ENCODE data around the gene INPP4B.
A peak's percentile ranks its signal among the peaks of the same experiment; 100 is the strongest.

The INPP4B gene

DNA sequence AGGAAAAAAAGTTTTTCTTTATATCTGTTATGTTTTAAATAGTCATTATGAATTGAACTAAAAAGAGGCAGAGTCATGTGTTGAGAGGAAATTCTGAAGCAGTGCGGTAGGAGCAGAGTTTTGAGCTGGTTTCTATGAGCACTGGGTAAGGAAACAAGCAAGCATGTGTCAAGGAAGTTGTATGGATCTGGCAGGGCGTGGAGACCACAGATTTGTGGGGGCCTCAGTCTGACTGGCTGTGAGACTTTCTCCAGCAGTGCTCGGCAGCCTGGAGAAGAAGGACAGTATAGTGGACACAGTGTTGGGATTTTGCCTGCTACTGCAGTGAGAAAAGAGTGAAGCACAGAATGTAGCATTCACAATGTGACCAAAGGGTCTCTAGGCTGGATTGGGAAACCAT lies 399.1 kb downstream of the INPP4B start:
- no peak for DNase-seq

DNA sequence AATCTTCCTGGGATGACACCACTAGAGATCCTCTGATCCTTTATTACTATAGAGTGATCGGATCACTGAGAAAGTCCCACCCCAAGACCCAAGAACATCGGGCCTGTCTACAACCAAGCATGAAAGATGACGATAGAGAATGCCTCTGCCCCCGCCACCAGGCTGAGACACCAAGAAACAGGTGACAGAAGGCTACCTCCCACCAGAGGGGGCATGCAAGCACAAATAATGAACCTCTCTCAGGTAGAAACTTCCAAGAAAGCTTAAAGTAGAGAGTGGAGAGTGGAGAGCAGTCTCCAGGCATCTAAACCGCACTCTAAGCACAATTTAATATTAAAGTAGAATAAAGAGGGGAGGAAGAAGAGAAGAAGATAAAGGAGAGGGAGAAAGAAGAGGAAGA lies 402.6 kb downstream of the INPP4B start:
- DNase-seq: no peak

DNA sequence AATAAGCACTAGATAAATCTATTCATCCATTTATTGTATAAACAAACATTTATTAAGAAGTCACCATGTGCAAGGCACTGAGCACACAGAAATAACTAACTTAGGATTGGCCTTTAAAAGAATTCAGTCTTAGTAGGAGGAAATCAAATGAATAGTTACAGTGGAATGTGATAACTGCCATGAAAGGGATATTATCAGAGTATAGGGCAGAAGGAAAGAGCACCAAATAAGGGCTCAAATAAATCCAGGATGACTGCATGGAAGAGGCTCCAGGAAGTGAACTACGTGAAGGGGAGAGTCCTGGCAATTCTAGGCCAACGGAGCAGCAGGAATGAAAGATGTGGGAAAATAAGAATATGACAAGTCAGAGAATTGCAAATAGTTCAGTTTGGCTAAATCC lies 406.0 kb downstream of the INPP4B start:
- DNase-seq: no peak

DNA sequence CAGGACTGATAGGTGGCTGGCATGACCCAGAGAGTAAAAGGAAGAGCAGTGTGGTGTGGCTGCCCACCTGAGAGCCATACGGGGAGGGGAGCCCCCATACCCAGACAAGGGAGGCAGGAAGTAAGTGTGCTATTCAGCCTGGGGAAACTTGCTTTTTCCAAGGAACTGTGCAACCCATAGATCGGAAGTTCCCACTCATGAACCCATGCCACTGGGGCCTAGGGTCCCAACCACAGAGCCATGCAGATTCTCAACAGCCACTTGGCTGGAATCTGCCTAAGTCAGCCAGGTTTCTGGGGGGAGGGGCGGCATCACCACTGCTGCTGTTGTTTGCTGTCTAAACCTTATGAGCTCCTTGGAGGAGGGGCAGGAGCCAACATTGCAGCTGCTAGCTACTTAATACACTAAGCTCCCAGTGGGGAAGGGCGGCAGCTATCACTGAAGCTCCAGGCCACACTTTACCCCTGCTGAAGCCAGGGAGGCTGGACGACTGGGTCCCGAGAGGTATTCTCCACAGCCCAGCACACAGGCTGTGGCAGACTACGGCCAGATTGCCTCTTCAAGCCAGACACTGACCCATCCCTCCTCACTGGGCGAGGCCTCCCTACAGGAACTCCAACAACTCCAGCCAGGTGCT lies 410.4 kb downstream of the INPP4B start:
- DNase-seq: no peak

DNA sequence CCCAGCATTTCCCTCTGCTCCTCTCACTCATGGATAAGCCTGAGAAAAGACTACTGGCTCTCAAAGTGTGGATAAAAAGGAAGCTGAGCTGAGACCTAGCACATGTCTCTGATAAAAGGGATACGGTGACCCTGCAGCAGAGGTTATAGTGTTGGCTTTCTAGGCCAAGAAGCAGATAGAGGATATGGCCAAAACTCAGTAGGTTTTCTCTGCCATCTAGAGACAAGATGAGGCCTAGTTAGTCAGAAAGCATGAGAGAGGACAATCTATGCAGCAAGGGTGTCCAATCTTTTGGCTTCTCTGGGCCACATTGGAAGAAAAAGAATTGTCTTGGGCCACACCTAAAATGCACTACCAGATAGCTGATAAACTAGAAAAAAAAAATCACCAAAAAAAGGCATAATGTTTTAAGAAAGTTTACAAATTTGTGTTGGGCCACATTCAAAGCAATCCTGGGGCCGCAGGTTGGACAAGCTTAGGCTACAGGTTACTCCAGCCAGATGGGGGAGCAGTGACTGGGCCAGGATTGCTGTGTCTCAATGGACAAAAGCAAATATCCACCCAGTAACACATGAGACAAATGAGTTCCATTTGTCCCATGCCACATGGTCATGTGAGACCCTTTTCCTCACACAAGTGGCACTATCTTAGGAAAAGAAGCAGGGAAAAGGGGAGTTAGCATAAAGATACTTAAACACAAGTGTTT lies 411.4 kb downstream of the INPP4B start:
- DNase-seq: no peak

DNA sequence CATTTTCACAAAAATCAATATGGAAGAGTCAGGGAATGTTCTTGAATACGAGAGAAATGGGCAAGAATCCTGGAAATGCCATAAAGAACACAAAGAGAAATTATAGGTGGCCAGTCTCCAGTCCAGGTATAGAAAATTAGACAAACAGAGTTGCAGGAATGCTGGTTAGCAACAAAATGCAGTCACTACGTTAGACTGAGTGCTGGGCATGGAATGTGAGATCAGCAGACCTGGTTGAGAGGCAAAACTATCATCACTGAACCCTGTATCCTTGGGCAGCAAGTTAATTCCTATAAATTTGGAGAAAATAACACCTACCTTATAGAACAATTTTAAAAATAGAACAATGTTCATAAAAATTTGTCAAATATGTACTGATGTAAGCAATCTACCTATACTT lies 417.4 kb downstream of the INPP4B start:
- DNase-seq: no peak

DNA sequence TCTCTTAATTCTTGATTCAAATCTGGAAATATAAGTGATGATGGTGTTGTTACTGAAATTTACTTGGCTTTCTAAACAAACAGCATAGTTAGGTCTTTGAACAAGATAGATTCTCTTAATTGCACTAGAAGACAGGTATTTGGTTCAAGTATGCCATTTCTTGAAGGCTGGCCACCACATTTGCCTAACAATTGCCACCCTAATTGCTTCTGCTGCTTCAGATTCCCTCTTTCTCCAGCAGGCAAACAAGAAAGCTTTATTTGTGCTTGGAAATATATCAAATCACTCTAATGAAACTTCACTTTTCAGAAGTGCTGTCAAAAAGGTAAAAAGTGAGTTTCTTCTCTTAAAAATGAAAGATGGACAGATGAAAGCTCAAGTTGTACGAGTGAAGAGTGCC lies 418.6 kb downstream of the INPP4B start:
- no peak for DNase-seq

DNA sequence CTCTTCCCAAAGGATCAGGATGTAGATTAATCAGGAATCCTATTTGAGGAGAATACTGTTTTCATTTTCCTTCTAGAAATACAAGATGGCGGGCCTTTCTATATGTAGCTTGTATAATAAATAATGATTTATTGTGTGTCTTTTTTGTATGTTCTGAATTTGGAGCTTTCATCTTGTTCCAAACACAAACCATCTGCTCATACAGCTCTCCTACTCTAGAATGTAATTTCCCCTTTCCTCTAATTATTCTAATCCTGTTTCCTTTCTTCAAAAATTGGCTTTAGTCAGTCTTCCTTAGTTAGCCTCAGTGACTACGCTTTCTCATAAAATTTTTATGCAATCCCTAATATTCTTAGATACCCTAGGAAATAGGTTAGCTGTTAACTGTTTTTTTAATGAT lies 422.2 kb downstream of the INPP4B start:
- DNase-seq: no peak

DNA sequence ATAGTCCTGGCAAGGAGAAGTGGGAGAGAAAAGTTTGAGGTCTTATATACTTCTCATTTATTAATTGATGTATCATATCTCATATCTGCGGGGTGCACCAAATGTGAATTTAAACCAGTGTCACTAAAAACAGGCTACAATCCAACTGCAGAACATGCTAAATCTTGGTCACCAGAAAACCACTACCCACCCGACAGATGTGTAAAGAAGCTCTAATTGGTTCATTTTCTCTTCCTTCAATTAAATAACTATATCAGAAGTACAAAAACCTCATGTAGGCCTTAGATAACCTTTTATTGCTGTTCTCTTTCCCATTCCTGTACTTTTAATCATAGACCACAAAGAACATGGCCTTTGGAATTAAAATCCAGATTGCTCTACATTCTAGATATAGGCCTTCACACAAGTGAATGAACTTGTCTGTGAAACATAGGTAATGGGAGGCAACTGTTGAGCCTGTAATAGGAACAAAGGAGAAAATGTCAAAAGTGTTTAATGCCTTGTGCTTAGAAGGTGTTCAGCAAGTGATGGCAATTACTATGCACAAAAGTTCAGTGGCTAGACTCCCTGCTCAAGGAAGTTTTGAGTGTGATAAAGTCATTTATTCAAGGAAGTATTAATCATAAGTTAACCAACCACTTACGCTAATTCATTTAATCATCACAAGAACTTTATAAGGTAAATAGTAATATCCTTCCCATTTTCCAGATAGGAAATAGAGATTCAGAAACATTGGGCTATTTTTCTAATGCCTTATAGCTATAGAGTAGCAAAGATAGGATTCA lies 425.6 kb downstream of the INPP4B start:
- no peak for DNase-seq

DNA sequence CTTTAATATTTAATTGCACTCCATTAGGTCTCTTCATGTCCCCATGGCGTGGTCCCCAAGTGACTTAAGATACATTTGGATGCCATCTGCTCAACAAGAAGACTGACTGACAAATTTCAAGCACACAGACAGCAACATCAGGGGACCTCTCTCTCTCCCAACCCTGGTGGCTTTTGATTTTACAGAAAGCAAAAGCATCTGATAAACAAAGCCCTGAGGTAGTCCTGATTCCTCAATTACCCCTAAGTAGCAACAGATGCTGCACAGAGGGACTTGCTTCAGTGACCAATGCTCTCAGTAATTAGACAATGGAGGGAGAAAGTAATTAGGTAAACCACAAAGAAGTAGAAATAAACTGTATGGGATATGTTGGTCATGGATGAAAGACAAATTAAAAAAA lies 426.4 kb downstream of the INPP4B start:
- no peak for DNase-seq

DNA sequence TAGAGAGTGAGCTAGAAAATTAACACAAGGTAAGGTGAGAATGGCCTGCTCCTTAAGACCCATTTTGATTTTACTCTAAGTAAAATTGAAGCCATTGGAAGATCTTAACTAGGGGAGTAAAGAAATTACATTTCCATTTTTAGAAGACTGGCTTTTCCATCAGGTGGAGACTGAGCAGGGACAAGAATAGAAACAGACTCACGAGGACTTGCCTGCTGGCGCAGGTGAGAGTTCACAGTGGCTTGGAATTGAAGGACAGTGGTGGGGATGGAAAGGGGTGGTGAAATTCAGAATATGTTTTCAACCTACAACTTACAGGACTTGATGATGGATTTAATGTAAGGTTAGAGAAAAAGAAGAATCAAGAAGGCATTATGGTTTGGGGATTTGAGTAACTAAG lies 427.4 kb downstream of the INPP4B start:
- no peak for DNase-seq

DNA sequence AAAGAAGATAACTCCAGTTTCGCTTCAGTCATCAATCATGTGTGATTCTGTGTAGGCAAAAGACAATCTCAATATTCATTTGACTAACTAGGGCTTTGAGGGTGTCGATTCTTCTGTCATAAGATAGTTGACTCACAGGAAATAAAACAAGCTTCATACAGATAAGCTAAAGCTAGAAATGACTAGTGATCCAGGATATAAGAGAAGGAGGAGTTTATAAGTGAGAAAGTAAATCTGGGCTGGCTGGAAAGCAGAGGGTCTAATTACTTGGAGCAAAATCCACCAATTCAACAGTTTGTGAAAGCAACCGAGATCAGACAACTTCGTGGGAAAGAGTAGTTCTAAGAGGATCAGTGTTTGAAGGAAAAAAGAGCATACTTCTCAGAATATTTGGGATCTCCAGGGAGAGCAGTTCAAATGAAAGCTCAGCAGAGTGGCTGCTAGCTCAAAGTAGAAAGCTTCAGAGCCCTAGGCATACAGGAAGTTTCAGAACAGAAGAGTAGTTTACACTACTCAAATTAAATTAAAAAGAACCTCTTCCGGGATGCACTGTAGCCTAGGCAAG lies 429.3 kb downstream of the INPP4B start:
- no peak for DNase-seq

DNA sequence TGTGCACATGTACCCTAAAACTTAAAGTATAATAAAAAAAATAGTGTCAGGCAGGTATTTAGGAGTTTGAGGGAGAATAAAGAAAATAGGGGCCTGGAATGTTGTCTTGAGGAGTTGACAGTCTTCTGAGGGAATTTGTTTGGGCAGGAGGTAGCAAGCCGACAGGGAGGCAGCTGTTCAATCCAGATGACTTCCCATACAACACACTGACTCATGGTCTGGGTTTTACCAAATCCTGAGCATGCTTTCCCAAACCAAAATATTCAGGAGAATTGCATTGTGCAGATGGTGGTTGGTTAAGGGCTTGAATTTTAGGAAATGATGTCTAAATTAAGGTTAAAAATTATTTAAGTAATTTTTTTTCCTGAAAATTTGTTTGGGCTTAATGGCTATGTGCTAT lies 430.0 kb downstream of the INPP4B start:
- no peak for DNase-seq

DNA sequence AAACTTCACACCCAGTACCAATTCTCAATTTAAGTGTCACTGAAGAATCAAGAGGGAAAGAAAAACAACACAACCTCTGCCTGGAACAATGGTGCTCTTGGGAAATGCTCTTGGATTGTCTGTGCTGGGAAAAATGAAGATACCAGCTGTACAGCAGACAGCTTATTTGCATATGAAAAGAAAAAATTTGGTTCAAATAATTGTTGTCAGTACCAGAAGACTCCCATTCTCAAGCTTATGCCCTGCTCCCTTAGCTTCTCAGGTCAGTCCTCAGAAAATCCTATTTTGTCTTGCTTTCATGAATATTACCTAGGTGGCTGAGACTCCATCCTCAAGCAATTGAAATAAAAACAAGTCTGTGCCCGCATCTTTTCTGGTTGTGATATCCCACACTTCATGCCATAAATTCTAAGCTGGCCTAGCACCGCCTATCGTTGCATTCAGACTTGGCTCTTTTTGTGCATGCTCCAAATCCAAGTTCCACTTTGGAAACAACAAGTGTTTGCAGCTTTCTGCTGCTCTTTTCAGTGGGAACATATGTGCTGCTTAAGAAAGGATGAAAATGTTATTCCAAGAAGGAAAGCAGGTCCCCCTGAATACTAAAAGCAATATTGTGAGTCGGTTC lies 431.6 kb downstream of the INPP4B start:
- no peak for DNase-seq

DNA sequence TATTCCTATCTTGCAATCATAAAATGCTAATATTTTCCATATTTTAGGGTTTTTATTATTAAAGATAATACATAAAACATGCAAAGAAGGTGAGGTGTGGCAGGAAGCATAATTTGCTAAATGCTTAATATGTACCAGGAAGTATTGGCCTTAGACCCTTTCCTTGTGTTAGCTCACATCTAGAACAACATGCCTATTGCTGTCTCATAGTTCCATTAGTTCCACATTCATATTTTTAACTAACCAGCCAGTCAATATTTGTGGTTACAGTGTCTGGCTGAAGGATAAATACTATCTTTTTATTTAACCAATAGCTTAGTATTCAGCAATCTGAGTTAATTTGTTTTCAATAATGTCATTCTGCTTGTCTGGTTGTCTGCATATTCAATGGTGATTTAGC lies 432.6 kb downstream of the INPP4B start:
- no peak for DNase-seq

DNA sequence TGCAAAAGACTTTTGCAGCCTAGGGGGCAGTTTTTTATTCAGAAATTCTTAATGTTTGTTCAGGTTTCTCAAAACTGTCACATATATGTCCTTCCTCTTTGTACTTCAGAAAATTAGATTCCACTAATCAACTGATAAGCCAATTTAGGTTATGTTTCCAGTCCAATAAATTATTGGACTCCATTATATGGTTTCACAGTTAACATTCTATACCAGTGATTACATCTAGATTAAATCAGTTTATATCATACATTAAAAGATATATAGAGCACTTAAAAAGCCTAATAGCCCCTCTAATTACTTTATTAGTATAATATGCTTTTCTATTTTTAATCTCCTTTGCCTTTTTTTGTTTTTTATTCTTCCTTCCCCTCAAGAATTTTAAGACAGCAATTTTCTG lies 434.1 kb downstream of the INPP4B start:
- DNase-seq: no peak

DNA sequence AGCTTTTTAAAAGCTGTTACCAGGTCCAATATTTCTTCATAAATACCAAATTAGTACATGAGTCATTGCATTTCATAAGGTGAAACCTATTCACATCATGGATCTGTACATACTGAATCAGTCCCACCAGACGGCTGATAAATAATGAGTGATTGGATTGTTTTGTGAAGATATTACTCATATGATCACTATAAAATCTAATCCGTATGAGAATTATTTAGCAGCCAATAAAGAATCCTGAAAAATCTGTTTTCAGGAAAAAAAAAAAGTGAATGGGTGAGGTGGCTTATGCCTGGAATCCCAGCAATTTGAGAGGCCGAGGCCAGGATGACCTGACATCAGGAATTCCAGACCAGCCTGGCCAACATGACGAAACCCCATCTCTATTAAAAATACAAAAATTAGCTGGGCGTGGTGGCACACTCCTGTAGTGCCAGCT lies 438.1 kb downstream of the INPP4B start:
- DNase-seq: no peak

DNA sequence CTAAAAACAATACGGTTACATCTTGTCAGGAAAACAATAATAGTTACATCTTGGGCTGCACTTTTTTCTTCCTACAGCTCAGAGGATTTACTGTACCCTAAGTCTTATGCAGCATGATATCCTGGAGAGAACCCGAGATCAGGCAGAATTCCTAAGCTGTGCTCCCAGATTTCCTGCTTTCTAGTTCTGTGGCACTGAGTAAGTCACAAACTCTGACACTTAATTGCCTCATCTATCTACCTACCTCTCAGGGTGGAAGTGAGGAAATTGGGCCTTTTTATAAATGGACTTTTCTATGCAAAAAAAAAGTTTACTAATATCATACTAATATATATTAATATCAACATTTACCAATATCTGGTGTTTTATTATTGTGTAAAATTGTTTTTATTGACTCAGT lies 438.5 kb downstream of the INPP4B start:
- DNase-seq: no peak

DNA sequence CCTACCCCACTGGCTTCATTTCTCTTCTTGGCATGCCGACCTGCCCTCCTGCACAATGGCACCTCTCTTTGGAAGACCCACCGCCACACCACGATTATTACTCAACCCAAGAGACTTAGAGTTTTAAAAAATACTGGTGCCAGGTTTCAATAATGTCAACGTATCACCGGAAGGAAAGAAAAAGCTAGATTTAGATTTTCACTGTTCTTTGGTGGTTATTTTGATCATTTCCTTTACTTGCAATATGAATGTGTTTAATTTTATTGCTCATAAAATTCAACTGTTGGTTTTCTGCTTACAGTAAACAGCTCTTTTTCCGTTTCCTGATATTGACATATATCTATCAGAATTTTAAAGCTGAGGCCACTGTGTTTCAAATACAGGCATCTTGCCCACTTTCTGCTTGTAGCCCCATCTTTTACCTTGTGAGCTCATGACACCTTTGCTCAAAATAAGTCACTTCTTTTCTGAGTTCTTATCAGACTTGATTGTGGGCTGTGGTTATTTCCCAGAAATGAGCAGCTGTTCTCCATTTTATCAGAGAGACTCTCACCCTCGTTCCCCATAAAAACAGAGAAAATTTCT lies 439.1 kb downstream of the INPP4B start:
- no peak for DNase-seq

DNA sequence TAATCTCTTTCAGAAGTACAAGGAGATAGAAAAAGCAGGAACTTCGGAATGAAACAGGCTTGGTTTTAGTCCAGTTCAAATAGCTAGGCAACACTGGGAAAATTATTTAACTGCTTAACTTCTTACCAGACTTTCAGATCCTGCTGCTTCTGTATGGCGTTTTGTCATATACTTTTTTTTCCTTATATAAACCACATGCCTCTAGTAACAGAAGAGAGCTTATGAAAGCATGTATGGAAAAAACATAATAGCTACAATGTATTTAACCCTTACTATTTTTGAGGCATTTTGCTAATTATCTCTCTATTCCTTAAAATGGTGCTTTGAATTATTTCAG lies 439.6 kb downstream of the INPP4B start:
- DNase-seq: no peak

DNA sequence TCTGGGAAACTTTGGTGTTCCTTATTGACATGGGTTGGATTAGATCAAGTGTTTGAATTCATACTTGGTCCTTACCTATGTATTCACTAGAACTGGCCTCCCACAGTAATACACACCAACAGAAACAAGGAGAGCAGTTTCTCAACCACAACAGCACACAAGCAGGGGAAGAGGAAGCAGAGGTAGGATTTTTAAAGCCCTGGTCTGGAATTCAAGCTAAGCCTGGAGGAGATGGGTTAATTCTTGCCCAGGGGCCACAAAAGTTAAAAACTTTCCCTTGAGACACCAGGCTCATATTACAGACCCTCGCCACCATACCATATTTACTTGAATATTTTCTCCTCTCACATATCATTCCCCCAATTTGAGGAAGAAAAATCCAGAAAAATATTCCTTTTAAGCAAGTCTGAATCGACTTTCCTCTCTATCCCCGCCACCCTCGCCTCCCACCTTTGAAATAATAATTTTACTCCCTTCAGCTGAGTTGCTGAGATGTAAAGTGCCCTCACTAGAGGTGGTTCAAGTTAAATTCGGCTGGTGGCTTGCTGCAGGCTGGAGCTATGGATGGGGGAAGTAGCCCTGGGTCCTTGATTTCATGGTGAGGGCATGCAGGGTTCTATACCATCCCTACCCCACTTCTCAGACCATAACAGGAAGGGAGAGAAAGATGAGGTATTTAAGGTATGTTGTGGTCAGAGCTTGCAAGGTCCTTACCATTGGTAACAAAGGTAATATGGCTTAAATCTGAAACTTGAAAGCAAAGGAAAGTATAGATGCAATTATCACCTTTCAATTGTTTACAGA lies 440.2 kb downstream of the INPP4B start:
- no peak for DNase-seq

DNA sequence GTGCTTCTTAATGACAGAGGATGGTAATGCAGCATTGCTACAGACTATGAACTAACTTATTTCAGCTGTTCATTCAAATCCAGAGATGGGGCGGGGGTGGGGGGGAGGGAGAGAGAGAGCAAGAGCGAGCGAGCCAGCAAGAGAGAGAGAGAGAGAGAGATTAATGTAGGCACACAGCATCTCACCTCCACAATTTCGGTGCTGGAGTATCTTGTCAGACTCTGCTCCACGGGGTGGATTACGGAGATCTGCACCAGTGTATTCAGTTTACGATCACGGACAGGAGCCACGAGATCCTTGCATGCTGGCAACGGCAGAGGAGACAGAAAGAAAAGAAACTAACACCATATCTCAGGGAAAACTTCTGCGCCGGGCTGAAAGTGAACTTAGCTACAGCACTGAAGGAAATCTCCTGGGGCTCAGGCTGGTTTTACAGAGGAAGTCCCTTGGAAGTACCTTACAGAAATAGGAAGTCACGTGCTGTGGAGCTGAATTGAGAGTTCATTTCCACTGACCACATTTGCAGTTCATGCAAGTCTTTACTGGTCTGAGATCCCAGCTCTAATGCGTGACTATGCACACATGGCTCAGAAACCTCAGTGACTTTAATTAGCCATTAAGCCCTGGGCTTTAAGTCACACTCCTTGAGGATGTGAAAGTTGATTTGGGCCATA lies 440.9 kb downstream of the INPP4B start:
- DNase-seq: peak; percentile 33

Measured in activated CD4-positive, alpha-beta T cell treated with anti-CD3 and anti-CD28 coated beads for 1 hour (primary cell).